ENCODE results near the gene LRRC26. TPM values are rescaled to one million over a fixed set of nuclear protein-coding genes. Genes with fewer than 3 reads are reported as not detected.

LRRC26 gene, protein sequence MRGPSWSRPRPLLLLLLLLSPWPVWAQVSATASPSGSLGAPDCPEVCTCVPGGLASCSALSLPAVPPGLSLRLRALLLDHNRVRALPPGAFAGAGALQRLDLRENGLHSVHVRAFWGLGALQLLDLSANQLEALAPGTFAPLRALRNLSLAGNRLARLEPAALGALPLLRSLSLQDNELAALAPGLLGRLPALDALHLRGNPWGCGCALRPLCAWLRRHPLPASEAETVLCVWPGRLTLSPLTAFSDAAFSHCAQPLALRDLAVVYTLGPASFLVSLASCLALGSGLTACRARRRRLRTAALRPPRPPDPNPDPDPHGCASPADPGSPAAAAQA
- under 1 TPM; 0.24 to 0.81 TPM for polyA plus RNA-seq

DNA sequence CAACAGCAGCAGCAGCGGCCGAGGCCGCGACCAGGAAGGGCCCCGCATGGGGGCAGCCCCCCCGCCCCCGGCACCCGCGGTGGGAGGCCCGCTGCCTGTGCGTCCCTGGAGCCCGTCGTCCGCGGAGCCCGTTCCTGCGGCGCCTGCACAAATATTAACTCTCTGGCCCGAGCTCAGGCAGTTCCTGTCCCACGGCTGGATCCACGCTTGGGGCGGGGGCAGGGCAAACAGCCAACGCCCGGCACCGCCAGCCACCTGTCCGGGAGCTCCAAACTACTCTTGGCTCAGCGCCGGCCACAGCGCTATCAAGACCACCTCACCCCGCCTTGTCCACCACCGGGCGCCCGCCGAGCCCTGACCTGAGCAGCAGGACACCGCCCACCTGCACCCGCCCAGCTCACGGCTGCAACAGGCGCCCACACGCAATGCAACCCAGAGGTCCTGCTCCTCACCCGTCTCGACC lies at the start of gene LRRC26:
LRRC26 (minus strand) TSS at position 156 of the 463 bp plus-strand sequence; CDS start at position 48, 108 bp downstream.
- peak within 1 kb of the TSS; percentile 37 to 41 for H3K4me3 ChIP-seq (ENCODE audit: low read depth in 1 of 2, low read length in 2 of 2)
- no peak within 1 kb of the TSS for H3K27ac ChIP-seq (ENCODE audit: low read depth in 2 of 2, low read length in 1 of 2)
- peaks cover 15 to 47% of the 10 kb centered on the region in 2 donors for H3K4me1 ChIP-seq (ENCODE audit: control insufficient read depth in 2 of 2, insufficient read depth in 2 of 2, low read length in 1 of 2)
- peaks cover 8 to 39% of the 10 kb centered on the region in 2 donors for H3K27me3 ChIP-seq (ENCODE audit: control insufficient read depth in 1 of 2, insufficient read depth in 2 of 2, low read length in 2 of 2)
- 8 to 9% methylated on average over 41 of the region's 41 CpGs for WGBS, 2 donors
- H3K9me3 ChIP-seq (ENCODE audit: control insufficient read depth in 2 of 2, insufficient read depth in 1 of 2, low read depth in 1 of 2, low read length in 1 of 2), result peaks cover 0 to 3% of the 10 kb centered on the region in 2 donors
- H3K36me3 ChIP-seq (ENCODE audit: control insufficient read depth in 2 of 2, insufficient read depth in 2 of 2, low read length in 1 of 2), result no peaks in the 10 kb centered on the region

DNA sequence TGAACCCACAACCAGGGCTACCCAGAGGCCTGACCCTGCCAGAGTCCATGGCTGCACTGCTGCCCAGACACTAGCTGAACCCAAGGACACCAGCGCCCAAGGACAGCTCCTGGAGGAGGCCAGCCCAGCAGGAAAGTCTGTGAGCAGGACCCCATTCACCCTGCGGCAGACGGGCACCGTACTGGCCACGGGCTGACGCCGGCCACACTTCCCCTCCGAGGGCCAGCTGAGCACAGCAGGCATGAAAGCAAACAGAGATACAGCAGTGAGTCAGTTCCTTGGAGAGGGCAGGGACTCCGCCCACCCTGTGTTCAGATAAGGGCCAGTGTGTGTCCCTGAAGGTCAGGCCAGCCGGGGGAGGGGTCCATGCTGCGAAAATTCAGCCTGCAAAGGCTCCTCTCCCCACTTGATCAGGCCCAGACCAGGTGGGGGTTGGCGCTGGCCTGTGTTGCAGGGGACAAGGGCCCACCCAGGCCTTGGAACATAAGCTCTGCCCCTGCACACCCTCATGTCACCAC lies 49.0 kb upstream of the LRRC26 start:
- H3K36me3 ChIP-seq (ENCODE audit: control insufficient read depth in 2 of 2, insufficient read depth in 2 of 2, low read length in 1 of 2), result peaks cover 0 to 25% of the 10 kb centered on the region in 2 donors
- no peaks in the 10 kb centered on the region for H3K27me3 ChIP-seq (ENCODE audit: control insufficient read depth in 1 of 2, insufficient read depth in 2 of 2, low read length in 2 of 2)
- peaks cover 0 to 26% of the 10 kb centered on the region in 2 donors for H3K4me1 ChIP-seq (ENCODE audit: control insufficient read depth in 2 of 2, insufficient read depth in 2 of 2, low read length in 1 of 2)
- H3K4me3 ChIP-seq (ENCODE audit: low read depth in 1 of 2, low read length in 2 of 2), result peak overlapping the region; percentile 61 to 63
- H3K27ac ChIP-seq (ENCODE audit: low read depth in 2 of 2, low read length in 1 of 2), result peak overlapping the region; percentile 1 to 91
- H3K9me3 ChIP-seq (ENCODE audit: control insufficient read depth in 2 of 2, insufficient read depth in 1 of 2, low read depth in 1 of 2, low read length in 1 of 2), result no peaks in the 10 kb centered on the region
- 53 to 66% methylated on average over 12 of the region's 12 CpGs for WGBS, 2 donors

DNA sequence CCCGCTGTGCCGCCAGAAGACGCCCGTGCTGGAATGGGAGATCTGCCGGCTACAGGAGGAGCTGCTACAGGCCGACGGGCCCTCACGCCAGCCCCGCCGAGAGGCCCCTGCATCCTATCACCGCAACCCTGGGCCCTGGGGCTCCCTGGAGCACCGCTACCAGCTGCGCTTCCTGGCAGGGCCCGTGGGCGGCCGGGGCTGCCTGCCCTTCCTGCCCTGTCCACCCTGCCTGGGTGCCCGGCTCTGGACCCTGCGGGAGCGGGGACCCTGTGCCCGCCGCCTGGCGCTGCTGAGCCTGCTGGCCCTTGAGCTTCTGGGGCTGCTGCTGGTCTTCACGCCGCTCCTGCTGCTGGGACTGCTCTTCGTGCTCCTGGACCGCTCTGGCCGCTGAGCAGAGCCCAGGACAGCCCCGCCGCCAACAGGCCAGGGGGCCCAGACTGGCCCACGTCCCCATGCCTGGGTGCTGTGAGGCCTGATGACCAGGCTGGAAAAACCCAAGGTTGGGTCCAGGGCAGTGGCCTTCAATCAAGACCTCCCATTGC lies 48.4 kb upstream of the LRRC26 start:
- H3K9me3 ChIP-seq (ENCODE audit: control insufficient read depth in 2 of 2, insufficient read depth in 1 of 2, low read depth in 1 of 2, low read length in 1 of 2), result no peaks in the 10 kb centered on the region
- no peaks in the 10 kb centered on the region for H3K27me3 ChIP-seq (ENCODE audit: control insufficient read depth in 1 of 2, insufficient read depth in 2 of 2, low read length in 2 of 2)
- H3K27ac ChIP-seq (ENCODE audit: low read depth in 2 of 2, low read length in 1 of 2), result peak overlapping the region; percentile 86 to 91
- 68 to 75% methylated on average over 28 to 30 of the region's 30 CpGs for WGBS, 2 donors
- peaks cover 0 to 25% of the 10 kb centered on the region in 2 donors for H3K36me3 ChIP-seq (ENCODE audit: control insufficient read depth in 2 of 2, insufficient read depth in 2 of 2, low read length in 1 of 2)
- H3K4me3 ChIP-seq (ENCODE audit: low read depth in 1 of 2, low read length in 2 of 2), result peak overlapping the region; percentile 61 to 63
- peaks cover 0 to 26% of the 10 kb centered on the region in 2 donors for H3K4me1 ChIP-seq (ENCODE audit: control insufficient read depth in 2 of 2, insufficient read depth in 2 of 2, low read length in 1 of 2)

DNA sequence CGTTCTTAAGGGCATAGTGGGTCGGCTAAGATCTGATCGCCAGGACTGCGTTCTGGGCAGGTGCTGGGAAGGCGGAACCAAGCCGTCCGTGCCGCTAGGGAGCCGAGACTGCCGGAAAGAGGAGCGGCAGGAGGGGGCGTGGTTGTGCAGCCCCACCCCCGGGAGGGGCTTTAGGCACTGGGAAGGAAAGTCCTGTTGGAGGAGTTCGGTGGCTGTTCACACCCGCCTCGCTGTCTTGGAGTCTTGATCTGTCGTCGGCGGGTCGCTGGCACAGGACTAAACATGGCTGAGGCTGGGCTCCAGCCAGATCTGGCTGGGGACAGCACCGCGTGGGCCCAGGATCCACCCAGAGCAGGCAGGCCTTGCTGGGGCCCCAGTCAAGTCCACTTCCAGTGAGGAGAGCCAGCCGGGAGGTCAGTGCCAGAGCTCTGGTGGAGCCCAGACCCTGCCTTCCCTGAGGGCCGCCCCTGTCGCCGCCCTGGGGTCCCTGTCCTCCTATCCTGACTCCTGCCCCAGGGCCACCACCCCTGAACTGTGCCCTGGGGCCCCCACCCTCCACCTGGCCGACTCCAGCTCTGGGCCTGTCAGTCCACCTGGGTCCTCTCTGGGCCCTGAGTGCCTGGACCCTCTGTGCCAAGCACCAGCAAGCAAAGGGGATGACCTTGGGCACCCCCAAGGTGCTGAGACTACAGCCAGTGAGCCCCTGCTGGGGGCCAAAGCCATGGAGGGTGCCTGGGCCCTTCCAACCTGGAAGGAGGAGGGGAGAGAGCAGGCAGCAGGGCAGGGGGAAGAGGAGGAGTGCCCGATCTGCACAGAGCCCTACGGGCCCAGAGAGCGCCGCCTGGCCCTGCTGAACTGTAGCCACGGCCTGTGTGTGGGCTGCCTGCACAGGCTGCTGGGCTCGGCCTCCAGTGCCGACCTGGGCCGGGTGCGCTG lies 47.7 kb upstream of the LRRC26 start:
- H3K4me3 ChIP-seq (ENCODE audit: low read depth in 1 of 2, low read length in 2 of 2), result peak overlapping the region; percentile 61 to 63
- H3K4me1 ChIP-seq (ENCODE audit: control insufficient read depth in 2 of 2, insufficient read depth in 2 of 2, low read length in 1 of 2), result peaks cover 0 to 21% of the 10 kb centered on the region in 2 donors
- H3K27ac ChIP-seq (ENCODE audit: low read depth in 2 of 2, low read length in 1 of 2), result peak overlapping the region; percentile 86 to 91
- no peaks in the 10 kb centered on the region for H3K9me3 ChIP-seq (ENCODE audit: control insufficient read depth in 2 of 2, insufficient read depth in 1 of 2, low read depth in 1 of 2, low read length in 1 of 2)
- H3K36me3 ChIP-seq (ENCODE audit: control insufficient read depth in 2 of 2, insufficient read depth in 2 of 2, low read length in 1 of 2), result peaks cover 0 to 25% of the 10 kb centered on the region in 2 donors
- WGBS, 2 donors, result 43 to 44% methylated on average over 36 of the region's 36 CpGs
- no peaks in the 10 kb centered on the region for H3K27me3 ChIP-seq (ENCODE audit: control insufficient read depth in 1 of 2, insufficient read depth in 2 of 2, low read length in 2 of 2)

DNA sequence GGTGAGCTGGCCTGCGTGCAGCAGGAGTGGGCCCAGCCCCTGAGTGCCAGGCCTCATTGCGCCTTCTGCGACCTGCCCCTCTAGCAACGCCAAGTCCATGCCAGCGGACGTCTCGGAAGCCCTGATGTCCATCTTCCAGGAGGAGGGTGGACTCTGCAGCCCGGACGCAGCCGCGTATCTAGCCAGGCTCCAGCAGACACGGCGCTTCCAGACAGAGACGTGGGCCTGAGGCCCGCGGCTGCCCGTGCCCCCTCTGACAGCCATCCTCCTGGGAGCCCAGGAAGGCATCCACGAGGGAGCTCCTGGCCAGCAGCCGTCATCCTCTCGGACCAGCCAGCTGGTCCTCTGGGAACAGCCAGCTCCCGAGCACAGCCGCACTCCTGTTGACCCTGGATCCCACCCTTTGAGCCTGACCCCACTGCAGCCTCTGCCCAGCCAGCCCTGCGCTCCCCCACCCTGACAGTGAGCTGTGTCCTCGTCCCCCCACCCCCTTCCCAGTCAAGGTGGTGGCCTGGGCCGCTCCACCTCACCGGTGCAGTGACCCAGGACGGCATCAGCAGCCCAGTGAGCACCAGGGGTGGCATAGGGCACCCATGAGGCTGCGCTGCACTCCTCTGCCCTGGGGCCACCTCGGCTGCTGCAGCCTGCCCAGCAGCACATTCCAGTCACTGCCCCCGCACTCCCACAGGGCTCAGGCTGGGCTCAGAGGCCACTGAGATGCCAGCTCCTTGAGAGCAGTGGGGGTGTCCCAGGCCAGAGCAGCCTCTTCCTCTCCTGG lies 46.5 kb upstream of the LRRC26 start:
- Histone ChIP-seq H3K36me3 (ENCODE audit: control insufficient read depth in 2 of 2, insufficient read depth in 2 of 2, low read length in 1 of 2) (peaks cover 0 to 25% of the 10 kb centered on the region in 2 donors), H3K4me3 (ENCODE audit: low read depth in 1 of 2, low read length in 2 of 2) (peak overlapping the region in 1 of 2 donors; percentile 61), H3K9me3 (ENCODE audit: control insufficient read depth in 2 of 2, insufficient read depth in 1 of 2, low read depth in 1 of 2, low read length in 1 of 2) (no peaks in the 10 kb centered on the region), H3K4me1 (ENCODE audit: control insufficient read depth in 2 of 2, insufficient read depth in 2 of 2, low read length in 1 of 2) (peaks cover 0 to 21% of the 10 kb centered on the region in 2 donors), H3K27me3 (ENCODE audit: control insufficient read depth in 1 of 2, insufficient read depth in 2 of 2, low read length in 2 of 2) (no peaks in the 10 kb centered on the region), H3K27ac (ENCODE audit: low read depth in 2 of 2, low read length in 1 of 2) (peak overlapping the region in 1 of 2 donors; percentile 91)
- 88 to 92% methylated on average over 30 of the region's 30 CpGs for WGBS, 2 donors

DNA sequence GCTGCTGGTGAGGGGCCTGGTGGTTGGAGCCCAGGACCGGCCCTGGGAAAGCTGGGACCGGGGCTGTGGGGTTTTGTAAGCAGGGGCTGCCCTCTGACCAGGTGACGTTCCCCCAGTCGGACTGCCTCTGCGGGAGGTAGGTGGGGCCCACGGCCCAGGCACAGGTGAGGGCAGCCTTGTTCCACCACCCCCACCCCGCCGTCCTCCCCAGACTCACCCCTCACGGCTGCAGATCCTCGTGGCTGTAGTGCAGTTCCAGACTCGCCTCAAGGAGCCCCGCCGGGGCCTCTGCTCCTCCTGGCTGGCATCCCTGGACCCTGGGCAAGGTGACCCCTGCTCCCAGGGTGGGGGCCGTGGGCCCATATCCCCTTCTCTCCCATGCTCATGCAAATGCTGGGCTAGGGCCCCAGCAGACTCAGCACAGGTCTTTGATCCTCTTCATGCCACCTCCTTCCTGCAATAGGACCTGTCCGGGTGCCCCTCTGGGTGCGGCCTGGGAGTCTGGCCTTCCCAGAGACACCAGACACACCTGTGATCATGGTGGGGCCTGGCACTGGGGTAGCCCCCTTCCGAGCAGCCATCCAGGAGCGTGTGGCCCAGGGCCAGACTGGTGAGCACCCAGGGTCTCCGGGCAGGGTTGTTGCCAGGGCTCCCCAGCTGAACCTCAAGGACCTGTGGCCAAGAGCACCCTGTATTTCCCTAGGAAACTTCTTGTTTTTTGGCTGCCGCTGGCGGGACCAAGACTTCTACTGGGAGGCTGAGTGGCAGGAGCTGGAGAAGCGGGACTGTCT lies 45.5 kb upstream of the LRRC26 start:
- no peak overlapping the region for H3K27ac ChIP-seq (ENCODE audit: low read depth in 2 of 2, low read length in 1 of 2)
- WGBS, 2 donors, result 89 to 90% methylated on average over 19 to 22 of the region's 22 CpGs

DNA sequence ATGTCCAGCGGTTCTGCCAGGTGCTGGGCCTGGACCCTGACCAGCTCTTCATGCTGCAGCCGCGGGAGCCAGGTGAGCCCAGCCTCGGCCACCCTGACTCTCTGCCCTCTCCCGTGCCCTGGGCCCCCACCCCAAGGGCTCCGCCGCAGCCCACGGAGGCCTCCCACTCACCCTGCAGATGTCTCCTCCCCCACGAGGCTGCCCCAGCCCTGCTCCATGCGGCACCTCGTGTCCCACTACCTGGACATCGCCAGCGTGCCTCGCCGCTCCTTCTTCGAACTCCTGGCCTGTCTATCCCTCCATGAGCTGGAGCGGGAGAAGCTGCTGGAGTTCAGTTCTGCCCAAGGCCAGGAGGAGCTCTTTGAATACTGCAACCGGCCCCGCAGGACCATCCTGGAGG lies 44.8 kb upstream of the LRRC26 start:
- WGBS, 2 donors, result 92 to 93% methylated on average over 19 of the region's 19 CpGs
- Histone ChIP-seq H3K36me3 (ENCODE audit: control insufficient read depth in 2 of 2, insufficient read depth in 2 of 2, low read length in 1 of 2) (peaks cover 0 to 21% of the 10 kb centered on the region in 2 donors), H3K4me3 (ENCODE audit: low read depth in 1 of 2, low read length in 2 of 2) (no peak overlapping the region), H3K27me3 (ENCODE audit: control insufficient read depth in 1 of 2, insufficient read depth in 2 of 2, low read length in 2 of 2) (no peaks in the 10 kb centered on the region), H3K4me1 (ENCODE audit: control insufficient read depth in 2 of 2, insufficient read depth in 2 of 2, low read length in 1 of 2) (peaks cover 0 to 21% of the 10 kb centered on the region in 2 donors), H3K27ac (ENCODE audit: low read depth in 2 of 2, low read length in 1 of 2) (no peak overlapping the region), H3K9me3 (ENCODE audit: control insufficient read depth in 2 of 2, insufficient read depth in 1 of 2, low read depth in 1 of 2, low read length in 1 of 2) (no peaks in the 10 kb centered on the region)

More for the DNA sequence above, 45.5 kb upstream of the LRRC26 start:
- H3K36me3 ChIP-seq (ENCODE audit: control insufficient read depth in 2 of 2, insufficient read depth in 2 of 2, low read length in 1 of 2), result peaks cover 0 to 25% of the 10 kb centered on the region in 2 donors
- H3K9me3 ChIP-seq (ENCODE audit: control insufficient read depth in 2 of 2, insufficient read depth in 1 of 2, low read depth in 1 of 2, low read length in 1 of 2), result no peaks in the 10 kb centered on the region
- H3K4me1 ChIP-seq (ENCODE audit: control insufficient read depth in 2 of 2, insufficient read depth in 2 of 2, low read length in 1 of 2), result peaks cover 0 to 21% of the 10 kb centered on the region in 2 donors
- H3K4me3 ChIP-seq (ENCODE audit: low read depth in 1 of 2, low read length in 2 of 2), result no peak overlapping the region
- no peaks in the 10 kb centered on the region for H3K27me3 ChIP-seq (ENCODE audit: control insufficient read depth in 1 of 2, insufficient read depth in 2 of 2, low read length in 2 of 2)
